ENCODE results near the gene CCDC13. TPM values are rescaled to one million over a fixed set of nuclear protein-coding genes. Genes with fewer than 3 reads are reported as not detected.
A peak's percentile ranks its signal among the peaks of the same experiment; 100 is the strongest.
"Not testable (repeated sequence)": the region's sequence is repeated elsewhere in the genome, so short reads cannot be mapped to it uniquely, and the experiment has no call there.

The CCDC13 gene
- polyA plus RNA-seq (2013, experiment 1 of 2) = 0.20 TPM
- not detected for polyA plus RNA-seq (2013, experiment 2 of 2)

DNA sequence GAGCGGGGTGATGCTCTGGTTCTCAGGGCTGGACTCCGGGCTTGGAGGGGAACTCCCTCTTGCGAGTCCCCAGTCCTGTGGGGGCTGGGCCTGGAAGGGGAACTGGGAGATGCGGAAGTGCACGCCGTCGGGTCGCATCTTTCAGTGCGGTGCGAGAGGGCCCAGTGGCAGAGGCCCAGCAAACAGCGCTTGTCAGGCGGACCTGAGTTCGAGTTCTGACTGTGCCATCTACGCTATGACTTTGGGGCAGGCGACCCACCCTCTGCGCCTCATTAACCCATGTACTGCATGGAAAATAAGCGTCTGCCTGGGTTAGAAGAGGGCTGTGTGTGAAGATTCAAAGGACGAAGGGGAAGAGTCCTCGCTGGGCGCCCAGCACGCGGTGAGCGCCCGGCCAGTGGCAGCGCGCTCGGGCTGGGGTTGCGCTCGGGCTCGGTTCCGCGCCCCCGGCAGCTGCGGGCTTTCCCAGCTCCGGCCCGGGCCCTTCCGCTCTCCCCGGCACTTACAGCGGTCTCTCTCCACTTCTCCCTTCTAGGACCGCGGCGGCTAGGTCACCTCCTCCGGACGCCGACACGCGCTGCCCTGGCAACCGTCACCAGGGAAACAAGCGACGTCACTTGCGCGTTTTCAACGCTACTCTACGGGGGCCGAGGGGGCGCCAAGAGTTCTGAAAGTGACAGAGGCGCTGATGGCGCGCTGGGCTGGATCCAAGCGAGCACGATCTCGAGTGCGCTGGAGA lies at the start of gene CCDC13:
TSS of gene CCDC13 (minus strand) at position 584 of the 739 bp plus-strand sequence. CDS start 14,908 bp downstream, outside the sequence.
- 3% methylated on average over 62 of the region's 63 CpGs for WGBS
- H3K36me3 ChIP-seq (ENCODE audit: insufficient read depth, low read length) = no peaks in the 10 kb centered on the region
- H3K4me3 ChIP-seq (ENCODE audit: low read length) = peak within 1 kb of the TSS; percentile 62
- H3K9me3 ChIP-seq (ENCODE audit: insufficient read depth, low read depth, low read length) = no peaks in the 10 kb centered on the region
- H3K4me1 ChIP-seq (ENCODE audit: insufficient read depth, low read length) = 0 out of 2 replicates have a peak, but pooled peaks cover 3% of the 10 kb centered on the region
- H3K27ac ChIP-seq (ENCODE audit: low read depth, low read length) = no peak within 1 kb of the TSS
- H3K27me3 ChIP-seq (ENCODE audit: insufficient read depth, low read length) = peaks cover 12% of the 10 kb centered on the region
- peak within 1 kb of the TSS; percentile 38 for H3K9ac ChIP-seq (ENCODE audit: low read depth, low read length)

- H3K4me3 ChIP-seq (ENCODE audit: low read length) = no peak overlapping the region
- no peak overlapping the region for H3K9ac ChIP-seq (ENCODE audit: low read depth, low read length)
- H3K27ac ChIP-seq (ENCODE audit: low read depth, low read length) = no peak overlapping the region
- no peaks in the 10 kb centered on the region for H3K36me3 ChIP-seq (ENCODE audit: insufficient read depth, low read length)
- no peaks in the 10 kb centered on the region for H3K27me3 ChIP-seq (ENCODE audit: insufficient read depth, low read length)
- no peaks in the 10 kb centered on the region; the same call in 1 of the 2 replicates for H3K9me3 ChIP-seq (ENCODE audit: insufficient read depth, low read depth, low read length)
- H3K4me1 ChIP-seq (ENCODE audit: insufficient read depth, low read length) = no peaks in the 10 kb centered on the region
- WGBS = 93% methylated on average over 3 of the region's 3 CpGs
Measured at GRCh38 chr3:42822828-42823227, 49.8 kb upstream of the CCDC13 start.

GRCh38 chr3:42820746-42821051 lies 47.6 kb upstream of the CCDC13 start:
- Histone ChIP-seq H3K36me3 (ENCODE audit: insufficient read depth, low read length) (no peaks in the 10 kb centered on the region), H3K9ac (ENCODE audit: low read depth, low read length) (no peak overlapping the region)
- WGBS = 88% methylated on average over 6 of the region's 6 CpGs

DNA sequence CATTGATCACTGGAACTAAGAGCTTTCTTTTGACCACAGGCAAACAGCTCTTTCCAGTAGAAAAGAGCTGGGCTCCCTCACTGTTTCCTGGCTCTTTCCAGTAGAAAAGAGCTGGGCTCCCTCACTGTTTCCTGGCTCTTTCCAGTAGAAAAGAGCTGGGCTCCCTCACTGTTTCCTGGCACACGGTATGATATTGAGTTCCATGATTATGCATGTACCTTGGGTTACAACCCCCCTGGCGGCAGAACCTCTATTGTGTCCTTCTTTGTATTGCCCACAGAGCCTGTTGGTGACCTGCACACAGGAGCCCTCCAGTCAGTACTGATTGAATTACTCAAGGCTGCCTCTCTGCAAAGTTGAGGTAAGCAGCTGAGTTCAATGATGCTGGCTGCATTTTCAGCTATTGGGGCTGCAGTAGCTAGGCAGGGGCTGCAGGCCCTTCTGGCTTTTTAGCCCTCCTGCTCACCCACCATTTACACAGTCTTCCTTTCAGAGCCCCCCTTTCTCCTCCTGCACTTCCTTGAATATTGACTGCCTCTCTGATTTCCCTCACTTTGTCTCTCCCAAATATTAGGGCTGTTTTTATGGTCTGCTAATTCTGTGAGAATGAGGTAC lies 46.4 kb upstream of the CCDC13 start:
- no peak overlapping the region for H3K4me3 ChIP-seq (ENCODE audit: low read length)
- 48% methylated on average over 2 of the region's 2 CpGs for WGBS
- no peaks in the 10 kb centered on the region for H3K36me3 ChIP-seq (ENCODE audit: insufficient read depth, low read length)
- H3K9me3 ChIP-seq (ENCODE audit: insufficient read depth, low read depth, low read length) = no peaks in the 10 kb centered on the region; the same call in 1 of the 2 replicates
- no peak overlapping the region for H3K9ac ChIP-seq (ENCODE audit: low read depth, low read length)
- no peak overlapping the region for H3K27ac ChIP-seq (ENCODE audit: low read depth, low read length)
- no peaks in the 10 kb centered on the region for H3K27me3 ChIP-seq (ENCODE audit: insufficient read depth, low read length)
- no peaks in the 10 kb centered on the region for H3K4me1 ChIP-seq (ENCODE audit: insufficient read depth, low read length)

More at GRCh38 chr3:42820746-42821051, 47.6 kb upstream of the CCDC13 start:
- Histone ChIP-seq H3K27me3 (ENCODE audit: insufficient read depth, low read length) (no peaks in the 10 kb centered on the region), H3K27ac (ENCODE audit: low read depth, low read length) (no peak overlapping the region), H3K4me1 (ENCODE audit: insufficient read depth, low read length) (no peaks in the 10 kb centered on the region), H3K4me3 (ENCODE audit: low read length) (no peak overlapping the region), H3K9me3 (ENCODE audit: insufficient read depth, low read depth, low read length) (no peaks in the 10 kb centered on the region; the same call in 1 of the 2 replicates)

GRCh38 chr3:42815826-42816225 lies 42.8 kb upstream of the CCDC13 start:
- Histone ChIP-seq H3K9ac (ENCODE audit: low read depth, low read length) (no peak overlapping the region), H3K27me3 (ENCODE audit: insufficient read depth, low read length) (no peaks in the 10 kb centered on the region), H3K9me3 (ENCODE audit: insufficient read depth, low read depth, low read length) (no peaks in the 10 kb centered on the region), H3K4me1 (ENCODE audit: insufficient read depth, low read length) (no peaks in the 10 kb centered on the region), H3K36me3 (ENCODE audit: insufficient read depth, low read length) (no peaks in the 10 kb centered on the region), H3K27ac (ENCODE audit: low read depth, low read length) (no peak overlapping the region), H3K4me3 (ENCODE audit: low read length) (no peak overlapping the region)
- WGBS = no CpG with 5 or more reads among the region's 2 CpGs

DNA sequence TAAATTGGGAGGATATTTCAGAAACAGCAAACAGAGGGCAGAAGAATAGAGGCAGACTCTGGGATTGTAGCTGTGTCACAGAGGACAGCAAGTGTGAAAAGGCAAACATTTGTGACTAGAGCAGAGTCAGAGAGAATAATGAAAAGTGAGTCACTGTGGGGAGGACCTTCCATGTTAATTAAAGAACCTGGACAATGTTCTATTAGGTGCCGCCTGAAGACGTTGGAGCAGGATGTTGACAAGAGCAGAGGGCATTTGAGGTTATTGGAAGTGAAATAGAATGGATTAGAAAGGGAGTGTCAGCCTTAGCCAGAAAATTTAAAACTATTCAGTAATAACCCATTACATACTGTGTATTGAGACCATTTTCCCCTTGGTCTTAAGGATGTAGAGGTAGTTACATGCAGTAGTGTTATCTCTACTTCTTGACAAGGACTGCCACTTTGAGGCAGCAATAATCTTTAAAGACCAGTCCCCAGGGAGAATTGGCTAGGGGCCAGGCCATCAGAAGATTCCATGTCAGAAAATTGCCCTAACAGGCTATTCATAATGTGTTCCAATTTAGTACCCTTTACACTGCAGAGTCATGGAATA lies 42.0 kb upstream of the CCDC13 start:
- no peaks in the 10 kb centered on the region for H3K9me3 ChIP-seq (ENCODE audit: insufficient read depth, low read depth, low read length)
- H3K4me3 ChIP-seq (ENCODE audit: low read length) = no peak overlapping the region
- H3K27ac ChIP-seq (ENCODE audit: low read depth, low read length) = no peak overlapping the region
- H3K9ac ChIP-seq (ENCODE audit: low read depth, low read length) = no peak overlapping the region
- no peaks in the 10 kb centered on the region for H3K4me1 ChIP-seq (ENCODE audit: insufficient read depth, low read length)
- 73% methylated on average over 2 of the region's 2 CpGs for WGBS
- no peaks in the 10 kb centered on the region for H3K27me3 ChIP-seq (ENCODE audit: insufficient read depth, low read length)
- no peaks in the 10 kb centered on the region for H3K36me3 ChIP-seq (ENCODE audit: insufficient read depth, low read length)

- H3K36me3 ChIP-seq (ENCODE audit: insufficient read depth, low read length) = no peaks in the 10 kb centered on the region
- no peaks in the 10 kb centered on the region for H3K27me3 ChIP-seq (ENCODE audit: insufficient read depth, low read length)
- H3K4me3 ChIP-seq (ENCODE audit: low read length) = no peak overlapping the region
- H3K9ac ChIP-seq (ENCODE audit: low read depth, low read length) = no peak overlapping the region
- no peaks in the 10 kb centered on the region for H3K9me3 ChIP-seq (ENCODE audit: insufficient read depth, low read depth, low read length)
- no peak overlapping the region for H3K27ac ChIP-seq (ENCODE audit: low read depth, low read length)
- 93% methylated on average over 4 of the region's 5 CpGs for WGBS
- H3K4me1 ChIP-seq (ENCODE audit: insufficient read depth, low read length) = no peaks in the 10 kb centered on the region
Measured at GRCh38 chr3:42814246-42814645, 41.2 kb upstream of the CCDC13 start.

- not testable (repeated sequence) for H3K9me3 ChIP-seq (ENCODE audit: insufficient read depth, low read depth, low read length); H3K27me3 ChIP-seq (ENCODE audit: insufficient read depth, low read length); H3K4me3 ChIP-seq (ENCODE audit: low read length); H3K36me3 ChIP-seq (ENCODE audit: insufficient read depth, low read length); H3K9ac ChIP-seq (ENCODE audit: low read depth, low read length); H3K4me1 ChIP-seq (ENCODE audit: insufficient read depth, low read length); H3K27ac ChIP-seq (ENCODE audit: low read depth, low read length)
- 74% methylated on average over 15 of the region's 15 CpGs for whole genome bisulfite sequencing
Measured at GRCh38 chr3:42811118-42811883, 38.2 kb upstream of the CCDC13 start.

GRCh38 chr3:42810706-42811105 lies 37.7 kb upstream of the CCDC13 start:
- H3K36me3 ChIP-seq (ENCODE audit: insufficient read depth, low read length); H3K4me3 ChIP-seq (ENCODE audit: low read length); H3K9me3 ChIP-seq (ENCODE audit: insufficient read depth, low read depth, low read length); H3K4me1 ChIP-seq (ENCODE audit: insufficient read depth, low read length); H3K27ac ChIP-seq (ENCODE audit: low read depth, low read length); H3K9ac ChIP-seq (ENCODE audit: low read depth, low read length); H3K27me3 ChIP-seq (ENCODE audit: insufficient read depth, low read length): not testable (repeated sequence)
- 91% methylated on average over 10 of the region's 10 CpGs for WGBS

DNA sequence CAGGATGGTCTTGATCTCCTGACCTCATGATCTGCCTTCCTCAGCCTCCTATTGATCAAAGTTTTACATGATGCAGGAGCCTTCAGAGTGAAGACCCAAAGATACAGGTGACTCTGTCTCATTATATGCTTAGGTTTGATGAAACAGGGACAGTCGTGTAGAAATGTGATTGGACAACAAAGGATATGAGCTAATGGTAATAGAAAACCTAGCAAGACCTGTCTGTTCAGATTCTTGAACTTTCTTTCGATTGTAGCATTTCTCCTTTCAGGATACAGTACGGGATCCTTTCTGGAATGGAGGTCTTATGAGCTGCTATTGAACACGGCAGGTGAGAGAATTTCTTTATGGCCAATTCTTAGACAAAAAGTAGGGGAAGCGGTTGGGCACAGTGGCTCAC lies 36.1 kb upstream of the CCDC13 start, which contains the start of gene ACKR2:
TSS of gene ACKR2 (plus strand) at position 244 of the 400 bp plus-strand sequence. CDS start 55,058 bp downstream, outside the sequence.
- WGBS = 91% methylated on average over 5 of the region's 5 CpGs
- H3K4me1 ChIP-seq (ENCODE audit: insufficient read depth, low read length) = peaks cover 5% of the 10 kb centered on the region; the same call in 1 of the 2 replicates

GRCh38 chr3:42807929-42808328 lies 34.9 kb upstream of the CCDC13 start:
- Histone ChIP-seq H3K9ac (ENCODE audit: low read depth, low read length) (no peak overlapping the region), H3K36me3 (ENCODE audit: insufficient read depth, low read length) (no peaks in the 10 kb centered on the region), H3K27me3 (ENCODE audit: insufficient read depth, low read length) (peaks cover 20% of the 10 kb centered on the region), H3K4me3 (ENCODE audit: low read length) (no peak overlapping the region), H3K27ac (ENCODE audit: low read depth, low read length) (no peak overlapping the region), H3K9me3 (ENCODE audit: insufficient read depth, low read depth, low read length) (no peaks in the 10 kb centered on the region), H3K4me1 (ENCODE audit: insufficient read depth, low read length) (peaks cover 7% of the 10 kb centered on the region; the same call in 1 of the 2 replicates)
- 81% methylated on average over 3 of the region's 4 CpGs for WGBS

More for the DNA sequence above, 36.1 kb upstream of the CCDC13 start, which contains the start of gene ACKR2:
- H3K27ac ChIP-seq (ENCODE audit: low read depth, low read length) = no peak within 1 kb of the TSS
- H3K36me3 ChIP-seq (ENCODE audit: insufficient read depth, low read length) = no peaks in the 10 kb centered on the region
- H3K9ac ChIP-seq (ENCODE audit: low read depth, low read length) = no peak within 1 kb of the TSS
- H3K9me3 ChIP-seq (ENCODE audit: insufficient read depth, low read depth, low read length) = no peaks in the 10 kb centered on the region
- peaks cover 20% of the 10 kb centered on the region for H3K27me3 ChIP-seq (ENCODE audit: insufficient read depth, low read length)
- H3K4me3 ChIP-seq (ENCODE audit: low read length) = no peak within 1 kb of the TSS

All from HUES64 (cell line).